ENCODE results near the gene CAMTA1. TPM values are rescaled to one million over a fixed set of nuclear protein-coding genes. Genes with fewer than 3 reads are reported as not detected.

Gene CAMTA1
- total RNA-seq, 1 experiment from 2014 or later = 85.2 TPM

GRCh38 chr1:6886523-6886922 is 101.3 kb downstream of the CAMTA1 start:
- H3K27ac ChIP-seq (ENCODE audit: low read depth, low read length, poor library complexity, severe bottlenecking) = no peak overlapping the region
- no peaks in the 10 kb centered on the region for H3K36me3 ChIP-seq (ENCODE audit: insufficient read depth, low read length, poor library complexity, severe bottlenecking)
- no peak for TF ChIP-seq EZH2 (IDR thresholded peaks at IDR 0.05; ENCODE audit: borderline replicate concordance, low read depth, low read length, poor library complexity, severe bottlenecking)
- no peak for TF ChIP-seq CTCF (conservative IDR thresholded peaks at IDR 0.05; ENCODE audit: low read depth, low read length)
- CTCF ChIA-PET = no interaction called here
- no peaks in the 10 kb centered on the region for H3K4me1 ChIP-seq (ENCODE audit: insufficient read depth, low read length, poor library complexity, severe bottlenecking)
- H3K9me3 ChIP-seq (ENCODE audit: low read depth, low read length, poor library complexity, severe bottlenecking) = no peaks in the 10 kb centered on the region
- no peak overlapping the region for H3K4me3 ChIP-seq (ENCODE audit: low read depth, low read length, poor library complexity, severe bottlenecking)
- BruUV-seq (replicated peaks) = no TSS peak
- DNase-seq (ENCODE audit: low spot score) = no peak
- intact Hi-C loops (cut with micrococcal nuclease; ENCODE audit: unreplicated experiment) = no loop called here
- H3K27me3 ChIP-seq (replicated peaks; ENCODE audit: insufficient read depth, low read depth, low read length, poor library complexity) = no peaks in the 10 kb centered on the region
- POLR2A ChIA-PET (ENCODE audit: low non-redundant PET) = no interaction called here

- Histone ChIP-seq H3K4me1 (ENCODE audit: insufficient read depth, low read length, poor library complexity, severe bottlenecking) (no peaks in the 10 kb centered on the region), H3K27me3 (replicated peaks; ENCODE audit: insufficient read depth, low read depth, low read length, poor library complexity) (no peaks in the 10 kb centered on the region), H3K4me3 (ENCODE audit: low read depth, low read length, poor library complexity, severe bottlenecking) (no peak overlapping the region), H3K9me3 (ENCODE audit: low read depth, low read length, poor library complexity, severe bottlenecking) (no peaks in the 10 kb centered on the region), H3K27ac (ENCODE audit: low read depth, low read length, poor library complexity, severe bottlenecking) (no peak overlapping the region), H3K36me3 (ENCODE audit: insufficient read depth, low read length, poor library complexity, severe bottlenecking) (no peaks in the 10 kb centered on the region)
- intact Hi-C loops (cut with micrococcal nuclease; ENCODE audit: unreplicated experiment) = no loop called here
- DNase-seq (ENCODE audit: low spot score) = no peak
- ChIA-PET POLR2A (ENCODE audit: low non-redundant PET) (interaction anchor here (0.7 kb wide), 1 partner anchor 961 kb away, joined by 4 read pairs; no protein-coding TSS in a partner anchor), CTCF (no interaction called here)
- BruUV-seq (replicated peaks) = no TSS peak
- TF ChIP-seq CTCF (conservative IDR thresholded peaks at IDR 0.05; ENCODE audit: low read depth, low read length) = no peak
- no peak for TF ChIP-seq EZH2 (IDR thresholded peaks at IDR 0.05; ENCODE audit: borderline replicate concordance, low read depth, low read length, poor library complexity, severe bottlenecking)
Observed at GRCh38 chr1:6888268-6888667, 103.0 kb downstream of the CAMTA1 start.

GRCh38 chr1:6888870-6889269 is 103.6 kb downstream of the CAMTA1 start:
- no TSS peak for BruUV-seq (replicated peaks)
- ChIA-PET CTCF (no interaction called here), POLR2A (ENCODE audit: low non-redundant PET) (no interaction called here)
- no peaks in the 10 kb centered on the region for H3K9me3 ChIP-seq (ENCODE audit: low read depth, low read length, poor library complexity, severe bottlenecking)
- no peaks in the 10 kb centered on the region for H3K36me3 ChIP-seq (ENCODE audit: insufficient read depth, low read length, poor library complexity, severe bottlenecking)
- H3K27ac ChIP-seq (ENCODE audit: low read depth, low read length, poor library complexity, severe bottlenecking) = no peak overlapping the region
- TF ChIP-seq CTCF (conservative IDR thresholded peaks at IDR 0.05; ENCODE audit: low read depth, low read length) (no peak), EZH2 (IDR thresholded peaks at IDR 0.05; ENCODE audit: borderline replicate concordance, low read depth, low read length, poor library complexity, severe bottlenecking) (no peak)
- H3K4me1 ChIP-seq (ENCODE audit: insufficient read depth, low read length, poor library complexity, severe bottlenecking) = no peaks in the 10 kb centered on the region
- no peak overlapping the region for H3K4me3 ChIP-seq (ENCODE audit: low read depth, low read length, poor library complexity, severe bottlenecking)
- intact Hi-C loops (cut with micrococcal nuclease; ENCODE audit: unreplicated experiment) = no loop called here
- no peak for DNase-seq (ENCODE audit: low spot score)
- H3K27me3 ChIP-seq (replicated peaks; ENCODE audit: insufficient read depth, low read depth, low read length, poor library complexity) = no peaks in the 10 kb centered on the region

Data from A673 (cell line).